Skin epidermis (tissue), 12 donors: ENCODE measurements around the gene EEF2KMT.
A peak's percentile ranks its signal among the peaks of the same experiment; 100 is the strongest.
"Not testable (repeated sequence)": the region's sequence is repeated elsewhere in the genome, so short reads cannot be mapped to it uniquely, and the experiment has no call there.

Experiments used
- H3K27ac ChIP-seq, 21 experiments: fragments of 200-600 bp; sonication (generic) in 11 of 21; one replicate each; pipeline ENCODE4 v1.5.0; 2020; ENCODE audit warnings: mild to moderate bottlenecking in 3 of 21, inconsistent platforms in 2 of 21, moderate library complexity in 2 of 21
- H3K4me3 ChIP-seq, 7 experiments: fragments of 200-600 bp; sonication (generic) in 2 of 7; one replicate each; pipeline ENCODE4 v1.5.0; 2020; ENCODE audit warnings: inconsistent platforms in 2 of 7, mild to moderate bottlenecking in 2 of 7, moderate library complexity in 1 of 7

Gene EEF2KMT

GRCh38 chr16:5096437-5097060 lies 1.0 kb downstream of the EEF2KMT start:
- H3K4me3 ChIP-seq, result peak overlapping the region in 6 of 7 experiments; percentile 57 to 88 (median 77)

GRCh38 chr16:5095145-5095830 lies 2.3 kb downstream of the EEF2KMT start:
- H3K27ac ChIP-seq, H3K4me3 ChIP-seq: not testable (repeated sequence)

More at GRCh38 chr16:5096437-5097060, 1.0 kb downstream of the EEF2KMT start:
- peak overlapping the region in 8 of 21 experiments; percentile 75 to 93 (median 88) for H3K27ac ChIP-seq

GRCh38 chr16:5093746-5094145 lies 3.8 kb downstream of the EEF2KMT start:
- not testable (repeated sequence) for H3K27ac ChIP-seq, H3K4me3 ChIP-seq

GRCh38 chr16:5093081-5093480 lies 4.5 kb downstream of the EEF2KMT start:
- H3K4me3 ChIP-seq, H3K27ac ChIP-seq: not testable (repeated sequence)

- H3K4me3 ChIP-seq, H3K27ac ChIP-seq: not testable (repeated sequence)
Observed at GRCh38 chr16:5090592-5090991, 7.0 kb downstream of the EEF2KMT start.

GRCh38 chr16:5089911-5090555 lies 7.6 kb downstream of the EEF2KMT start:
- not testable (repeated sequence) for H3K27ac ChIP-seq, H3K4me3 ChIP-seq

GRCh38 chr16:5088936-5089335 lies 8.7 kb downstream of the EEF2KMT start:
- H3K27ac ChIP-seq, H3K4me3 ChIP-seq: not testable (repeated sequence)

- H3K4me3 ChIP-seq, H3K27ac ChIP-seq: not testable (repeated sequence)
Observed at GRCh38 chr16:5088086-5088790, 9.4 kb downstream of the EEF2KMT start.

- not testable (repeated sequence) for H3K27ac ChIP-seq, H3K4me3 ChIP-seq
Observed at GRCh38 chr16:5085716-5086115, 11.9 kb downstream of the EEF2KMT start.

- not testable (repeated sequence) for H3K27ac ChIP-seq, H3K4me3 ChIP-seq
Observed at GRCh38 chr16:5084802-5085201, 12.8 kb downstream of the EEF2KMT start.

GRCh38 chr16:5084099-5084731 lies 13.4 kb downstream of the EEF2KMT start:
- H3K27ac ChIP-seq, result not testable (repeated sequence)

GRCh38 chr16:5083646-5084045 lies 13.9 kb downstream of the EEF2KMT start:
- H3K4me3 ChIP-seq, result not testable (repeated sequence)

More at GRCh38 chr16:5084099-5084731, 13.4 kb downstream of the EEF2KMT start:
- not testable (repeated sequence) for H3K4me3 ChIP-seq

GRCh38 chr16:5080996-5081395 lies 16.6 kb downstream of the EEF2KMT start:
- H3K4me3 ChIP-seq, H3K27ac ChIP-seq: not testable (repeated sequence)

More at GRCh38 chr16:5083646-5084045, 13.9 kb downstream of the EEF2KMT start:
- not testable (repeated sequence) for H3K27ac ChIP-seq

- not testable (repeated sequence) for H3K27ac ChIP-seq, H3K4me3 ChIP-seq
Observed at GRCh38 chr16:5080461-5080860, 17.1 kb downstream of the EEF2KMT start.

- Histone ChIP-seq H3K4me3 (no peak overlapping the region), H3K27ac (no peak overlapping the region)
Observed at GRCh38 chr16:5078626-5079025, 19.0 kb downstream of the EEF2KMT start.

- Histone ChIP-seq H3K4me3 (no peak overlapping the region), H3K27ac (no peak overlapping the region)
Observed at GRCh38 chr16:5077304-5077703, 20.3 kb downstream of the EEF2KMT start.

- Histone ChIP-seq H3K4me3 (no peak overlapping the region), H3K27ac (no peak overlapping the region)
Observed at GRCh38 chr16:5075637-5076036, 22.0 kb downstream of the EEF2KMT start.

GRCh38 chr16:5073771-5074170 lies 23.8 kb downstream of the EEF2KMT start:
- not testable (repeated sequence) for H3K27ac ChIP-seq, H3K4me3 ChIP-seq

GRCh38 chr16:5073279-5073629 lies 24.3 kb downstream of the EEF2KMT start:
- Histone ChIP-seq H3K27ac (no peak overlapping the region), H3K4me3 (no peak overlapping the region)
